ENCODE measurements around the gene CFAP410.
A peak's percentile ranks its signal among the peaks of the same experiment; 100 is the strongest.

Gene CFAP410

DNA sequence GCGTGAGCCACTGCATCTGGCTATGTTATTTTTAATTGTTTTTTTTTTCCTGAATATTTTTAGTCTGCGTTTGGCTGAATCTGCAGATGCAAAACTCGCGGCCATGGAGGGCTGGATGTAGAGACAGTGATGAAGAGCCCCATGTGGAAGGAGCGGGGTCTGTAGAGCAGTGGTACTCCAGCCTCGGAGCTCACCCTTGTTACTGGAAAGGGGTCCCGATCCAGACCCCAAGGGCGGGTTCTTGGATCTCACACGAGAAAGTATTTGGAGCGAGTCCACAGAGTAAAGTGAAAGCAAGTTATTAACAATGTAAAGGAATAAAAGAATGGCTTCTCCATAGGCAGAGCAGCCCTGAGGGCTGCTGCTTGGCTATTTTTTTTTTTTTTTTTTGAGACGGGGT, 17.0 kb upstream of the CFAP410 start:
- H3K4me3 ChIP-seq (ENCODE audit: control insufficient read depth, low read depth, low read length): no peak overlapping the region
- TF ChIP-seq, protein P1, sequence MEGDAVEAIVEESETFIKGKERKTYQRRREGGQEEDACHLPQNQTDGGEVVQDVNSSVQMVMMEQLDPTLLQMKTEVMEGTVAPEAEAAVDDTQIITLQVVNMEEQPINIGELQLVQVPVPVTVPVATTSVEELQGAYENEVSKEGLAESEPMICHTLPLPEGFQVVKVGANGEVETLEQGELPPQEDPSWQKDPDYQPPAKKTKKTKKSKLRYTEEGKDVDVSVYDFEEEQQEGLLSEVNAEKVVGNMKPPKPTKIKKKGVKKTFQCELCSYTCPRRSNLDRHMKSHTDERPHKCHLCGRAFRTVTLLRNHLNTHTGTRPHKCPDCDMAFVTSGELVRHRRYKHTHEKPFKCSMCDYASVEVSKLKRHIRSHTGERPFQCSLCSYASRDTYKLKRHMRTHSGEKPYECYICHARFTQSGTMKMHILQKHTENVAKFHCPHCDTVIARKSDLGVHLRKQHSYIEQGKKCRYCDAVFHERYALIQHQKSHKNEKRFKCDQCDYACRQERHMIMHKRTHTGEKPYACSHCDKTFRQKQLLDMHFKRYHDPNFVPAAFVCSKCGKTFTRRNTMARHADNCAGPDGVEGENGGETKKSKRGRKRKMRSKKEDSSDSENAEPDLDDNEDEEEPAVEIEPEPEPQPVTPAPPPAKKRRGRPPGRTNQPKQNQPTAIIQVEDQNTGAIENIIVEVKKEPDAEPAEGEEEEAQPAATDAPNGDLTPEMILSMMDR (conservative IDR thresholded peaks at IDR 0.05; ENCODE audit: control insufficient read depth, insufficient read depth, low read depth, low read length): no peak

DNA sequence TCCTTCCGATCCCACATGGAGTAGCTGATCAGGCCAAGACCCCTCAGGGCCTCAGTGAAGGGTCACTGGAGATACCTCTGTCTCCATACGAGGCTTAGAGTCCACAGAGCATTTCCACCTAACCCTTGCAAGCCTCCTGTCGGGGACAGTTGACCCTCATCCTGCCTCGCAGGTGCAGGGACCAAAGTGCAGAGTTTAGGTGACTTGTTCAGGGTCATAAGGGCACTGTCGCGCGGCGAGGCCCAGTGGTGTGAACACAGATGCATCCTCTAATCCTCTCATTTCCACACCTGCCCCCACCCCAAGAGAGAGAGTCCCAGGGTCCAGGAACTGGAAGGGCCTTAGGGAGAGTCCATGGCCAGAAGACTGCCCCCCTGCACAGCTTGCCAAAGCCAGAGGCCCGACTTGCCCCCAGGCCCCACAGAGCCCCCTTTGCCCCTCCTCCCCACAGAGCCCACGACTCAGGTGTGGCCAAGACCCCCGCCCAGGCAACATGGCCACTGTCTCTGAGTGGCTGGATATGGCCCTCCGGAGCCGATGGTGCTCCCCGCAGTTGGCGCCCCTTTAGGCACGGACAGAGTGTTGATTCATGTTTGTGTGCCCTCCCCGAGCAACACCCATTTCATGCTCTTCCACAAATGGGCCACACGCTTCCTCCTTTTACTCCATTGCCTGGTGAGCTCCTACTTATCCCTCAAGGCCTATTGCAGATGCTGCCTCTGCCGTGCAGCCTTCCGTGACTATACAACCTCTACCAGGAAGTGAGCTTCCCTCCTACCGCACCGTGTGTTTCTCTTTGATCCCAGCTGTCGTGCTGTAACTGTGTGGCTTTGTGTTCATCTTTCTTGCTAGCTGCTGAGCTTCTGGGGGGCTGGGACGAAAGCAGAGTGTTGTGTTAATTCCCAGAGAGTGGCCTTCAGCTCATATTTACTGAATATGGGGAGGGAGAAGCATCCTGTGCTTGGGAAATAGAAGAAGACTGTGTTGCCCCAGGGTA, 15.9 kb upstream of the CFAP410 start:
- DNase-seq (ENCODE audit: low read depth): no peak
- TF ChIP-seq, protein P1 (conservative IDR thresholded peaks at IDR 0.05; ENCODE audit: control insufficient read depth, insufficient read depth, low read depth, low read length): no peak
- no peak overlapping the region for H3K4me3 ChIP-seq (ENCODE audit: control insufficient read depth, low read depth, low read length)

More for the DNA sequence above, 17.0 kb upstream of the CFAP410 start:
- no peak for DNase-seq (ENCODE audit: low read depth)

DNA sequence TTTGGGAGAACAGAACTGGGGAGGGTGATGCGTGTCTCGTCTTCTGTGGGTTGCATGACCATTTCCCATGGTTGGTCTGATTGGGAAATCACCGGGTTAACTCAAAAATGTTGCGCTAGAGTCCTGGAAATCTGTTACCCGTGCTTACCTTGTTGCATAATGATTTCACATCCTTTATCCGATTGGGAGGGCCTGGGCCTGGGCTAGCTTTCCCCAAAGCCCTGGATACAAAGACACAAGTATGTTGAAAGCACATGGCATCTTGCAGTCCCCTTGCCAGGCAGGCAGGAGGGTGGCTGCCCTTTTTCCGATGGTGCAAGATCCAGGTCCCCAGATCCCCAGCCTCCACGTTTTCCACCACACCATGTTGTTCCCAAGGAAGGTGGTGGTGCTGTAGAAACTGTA, 14.8 kb upstream of the CFAP410 start:
- DNase-seq (ENCODE audit: low read depth): no peak
- TF ChIP-seq, protein P1 (conservative IDR thresholded peaks at IDR 0.05; ENCODE audit: control insufficient read depth, insufficient read depth, low read depth, low read length): no peak
- no peak overlapping the region for H3K4me3 ChIP-seq (ENCODE audit: control insufficient read depth, low read depth, low read length)

DNA sequence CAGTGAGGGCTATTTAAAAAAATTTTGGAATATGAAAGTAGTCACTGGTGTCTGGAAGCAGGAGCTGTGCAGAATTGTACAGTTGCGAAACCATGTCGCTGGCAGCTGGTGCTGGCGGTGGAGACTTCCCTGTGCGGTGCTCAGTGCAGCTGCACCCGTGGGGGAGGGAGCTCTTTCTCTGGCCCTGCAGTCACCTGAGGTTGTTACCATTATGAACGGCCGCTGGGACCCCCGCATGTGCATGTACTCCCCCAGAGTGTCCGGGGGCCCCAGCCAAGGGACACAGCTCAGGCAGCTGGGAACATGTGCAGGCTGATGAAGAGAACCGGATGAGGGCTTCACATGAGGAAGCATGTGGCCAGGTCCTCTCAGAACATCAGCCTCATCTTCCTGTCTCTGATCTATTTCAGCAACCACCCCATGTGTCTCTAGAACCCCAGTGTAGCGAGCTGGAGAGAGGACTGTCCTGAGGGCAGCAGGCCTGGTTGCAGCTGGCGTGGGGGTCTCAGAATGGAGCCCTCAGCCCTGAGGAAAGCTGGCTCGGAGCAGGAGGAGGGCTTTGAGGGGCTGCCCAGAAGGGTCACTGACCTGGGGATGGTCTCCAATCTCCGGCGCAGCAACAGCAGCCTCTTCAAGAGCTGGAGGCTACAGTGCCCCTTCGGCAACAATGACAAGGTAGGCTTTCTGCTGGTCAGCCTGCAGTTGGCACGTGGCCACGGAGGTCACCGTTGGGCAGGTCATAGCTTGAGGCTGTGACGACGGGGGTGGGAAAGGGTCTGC, 14.2 kb upstream of the CFAP410 start, which contains the start of gene TRPM2:
Gene TRPM2, plus strand, starts transcription at position 431 of the 780 bp plus-strand sequence. Its CDS starts 80 bp downstream, at position 511.
- H3K4me3 ChIP-seq (ENCODE audit: control insufficient read depth, low read depth, low read length): no peak within 1 kb of the TSS
- TF ChIP-seq, protein P1 (conservative IDR thresholded peaks at IDR 0.05; ENCODE audit: control insufficient read depth, insufficient read depth, low read depth, low read length): no peak

DNA sequence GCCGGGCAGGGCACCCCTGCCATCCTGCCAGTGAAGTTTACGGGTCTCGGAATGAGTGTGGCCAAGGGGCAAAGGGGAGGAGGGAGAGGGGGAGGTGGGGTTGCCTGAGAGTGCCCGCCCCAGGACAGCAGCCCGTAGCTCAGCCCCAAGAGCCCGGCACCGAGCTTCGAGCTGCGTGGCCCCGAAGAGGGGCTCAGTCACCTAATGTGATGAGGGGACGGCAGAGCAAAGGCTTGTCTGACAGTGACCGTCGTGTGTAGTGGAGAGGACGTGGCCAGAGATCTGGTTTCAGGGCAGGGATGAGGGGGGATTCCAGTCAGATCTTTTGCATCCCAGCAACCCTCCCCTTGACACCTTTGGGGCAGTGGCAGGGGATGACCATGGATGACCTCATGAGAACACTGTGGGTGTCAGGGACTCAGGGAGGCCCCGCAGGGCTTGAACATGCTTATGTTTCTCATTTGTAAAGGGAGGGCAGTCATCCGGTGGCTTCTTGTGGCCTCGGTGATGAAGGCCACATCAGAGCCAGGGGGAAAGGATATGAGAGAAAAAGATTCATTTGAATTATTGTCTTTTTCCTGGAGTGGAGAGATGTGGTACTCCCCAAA, 13.2 kb upstream of the CFAP410 start:
- TF ChIP-seq, protein P1 (conservative IDR thresholded peaks at IDR 0.05; ENCODE audit: control insufficient read depth, insufficient read depth, low read depth, low read length): no peak
- H3K4me3 ChIP-seq (ENCODE audit: control insufficient read depth, low read depth, low read length): no peak overlapping the region

More for the DNA sequence above, 14.2 kb upstream of the CFAP410 start, which contains the start of gene TRPM2:
- DNase-seq (ENCODE audit: low read depth): peak; percentile 30

More for the DNA sequence above, 13.2 kb upstream of the CFAP410 start:
- no peak for DNase-seq (ENCODE audit: low read depth)
